K562 (cell line): ENCODE measurements around the gene PBXIP1. TPM values are rescaled to one million over a fixed set of nuclear protein-coding genes. Genes with fewer than 3 reads are reported as not detected.

ENCODE experiments used
- ATAC-seq: fragments of 200-7000 bp; cut with Tn5 transposase; 3 replicates; pipeline ENCODE4 v1.9.1; 2020; ENCODE audit warnings: moderate library complexity
- BruUV-seq: library from RNA; stranded (reverse); fragments of 400-500 nt; replicated peaks from 2 replicates; lab custom pipeline; 2021; lab: Mats Ljungman, UMichigan
- CTCF ChIA-PET: fragments of 300-600 bp; formaldehyde crosslinking; extraction: SDS; loops from one replicate; lab custom pipeline; 2021; ENCODE audit warnings: low intra/inter-chr PET ratio; lab: Yijun Ruan, JAX
- POLR2A ChIA-PET: fragments of 300-600, 350-650 bp; sonication (Branson Sonifier 250); formaldehyde crosslinking; extraction: SDS; loops from one replicate; lab custom pipeline; 2021; ENCODE audit warnings: antibody characterized with exemption, inconsistent platforms; lab: Yijun Ruan, JAX
- DNase-seq, 4 experiments: peaks; one replicate each; pipeline versions ENCODE4 v3.0.0 to v3.0.0-alpha.2; 2011 to 2018; ENCODE audit warnings: low spot score in 3 of 4, mixed read lengths in 3 of 4; ENCODE audit errors: extremely low read depth in 1 of 4
- FAIRE-seq: peaks from 2 replicates; lab custom pipeline; 2011; peaks lifted over from hg19 to GRCh38; lab: Jason Lieb, UNC
- H2AFZ ChIP-seq: 2 replicates; pipeline ENCODE4 v1.6.0; 2011; ENCODE audit warnings: low read depth, low read length, control low read depth, inconsistent platforms
- H3K27ac ChIP-seq: fragments of 200-600 bp; 3 replicates; pipeline ENCODE4 v1.8.0; 2011; ENCODE audit warnings: low read depth, mild to moderate bottlenecking, control low read depth, inconsistent platforms, low read length, moderate library complexity, mixed read lengths; ENCODE audit errors: extremely low read depth
- H3K27me3 ChIP-seq, 2 experiments: fragments of 300-600 bp in 1 of 2; 2 replicates in 1 of 2; 3 replicates in 1 of 2; pipeline versions ENCODE4 v1.6.0 to v1.8.0; 2011; ENCODE audit warnings: inconsistent platforms in 2 of 2, low read length in 2 of 2, mild to moderate bottlenecking in 1 of 2, mixed read lengths in 1 of 2, moderate library complexity in 1 of 2; ENCODE audit not compliant: control insufficient read depth in 2 of 2, insufficient read depth in 2 of 2
- H3K36me3 ChIP-seq: fragments of 300-600 bp; 3 replicates; pipeline ENCODE4 v1.8.0; 2011; ENCODE audit warnings: mild to moderate bottlenecking, low read length, inconsistent platforms; ENCODE audit not compliant: control insufficient read depth, insufficient read depth
- H3K4me1 ChIP-seq, 2 experiments: fragments of 200-600 bp in 1 of 2; replicated peaks in 1 of 2; 2 replicates in 1 of 2; 3 replicates in 1 of 2; pipeline versions ENCODE4 v1.5.1 to v1.8.0; 2011; ENCODE audit warnings: inconsistent platforms in 2 of 2, low read length in 2 of 2, mild to moderate bottlenecking in 1 of 2, mixed read lengths in 1 of 2, moderate library complexity in 1 of 2; ENCODE audit not compliant: control insufficient read depth in 2 of 2, insufficient read depth in 2 of 2
- H3K4me2 ChIP-seq: 2 replicates; pipeline ENCODE4 v1.6.1; 2011; ENCODE audit warnings: low read length, control low read depth, inconsistent platforms, mixed read lengths; ENCODE audit not compliant: insufficient read depth
- H3K4me3 ChIP-seq: fragments of 200-600 bp; sonication (generic), shearing (Covaris generic); 2 replicates; pipeline ENCODE4 v1.5.1; 2016; ENCODE audit warnings: control low read depth, inconsistent platforms
- H3K79me2 ChIP-seq: fragments of 200-600 bp; 3 replicates; pipeline ENCODE4 v1.8.0; 2011; ENCODE audit warnings: low read length, inconsistent platforms; ENCODE audit not compliant: control insufficient read depth, insufficient read depth
- H3K9ac ChIP-seq, 2 experiments: 2 replicates each; pipeline versions ENCODE4 v1.6.0 to v1.6.1; 2011; ENCODE audit warnings: low read depth in 2 of 2, low read length in 2 of 2, control low read depth in 1 of 2, inconsistent platforms in 1 of 2, mild to moderate bottlenecking in 1 of 2, mixed read lengths in 1 of 2; ENCODE audit not compliant: insufficient read depth in 1 of 2
- H3K9me1 ChIP-seq: one replicate; pipeline ENCODE4 v1.6.0; 2011; ENCODE audit warnings: inconsistent platforms, mild to moderate bottlenecking, low read length, moderate library complexity; ENCODE audit not compliant: control insufficient read depth, insufficient read depth
- H3K9me3 ChIP-seq: replicated peaks from 2 replicates; pipeline ENCODE4 v1.5.1; 2011; ENCODE audit warnings: low read depth, low read length, inconsistent platforms; ENCODE audit not compliant: control insufficient read depth, insufficient read depth
- H4K20me1 ChIP-seq: replicated peaks from 2 replicates; pipeline ENCODE4 v1.6.1; 2011; ENCODE audit warnings: low read length, inconsistent platforms, mixed read lengths; ENCODE audit not compliant: control insufficient read depth, insufficient read depth
- FOXP1 ChIP-seq: sonication (generic); formaldehyde crosslinking; IDR thresholded peaks from 2 replicates; pipeline ENCODE4 v1.8.0; 2022; ENCODE audit warnings: mild to moderate bottlenecking, missing genetic modification reagents
- POLR2G ChIP-seq: fragments of 200-400 bp; formaldehyde crosslinking; IDR thresholded peaks from 2 replicates; pipeline ENCODE4 v1.6.1; 2017; ENCODE audit warnings: low read depth, mild to moderate bottlenecking, antibody characterized with exemption, low read length, moderate library complexity
- PTBP1 ChIP-seq: fragments of 200-400 bp; formaldehyde crosslinking; IDR thresholded peaks from 2 replicates; pipeline ENCODE4 v1.6.1; 2017; ENCODE audit warnings: low read depth, low read length
- RBFOX2 ChIP-seq: fragments of 200-400 bp; formaldehyde crosslinking; IDR thresholded peaks from 2 replicates; pipeline ENCODE4 v1.6.1; 2017; ENCODE audit warnings: low read depth, mild to moderate bottlenecking, low read length, moderate library complexity
- SUPT5H ChIP-seq: fragments of 450-650 bp; IDR thresholded peaks from 2 replicates; pipeline ENCODE4 v1.6.1; 2016
- TCF7 ChIP-seq: sonication (generic); IDR thresholded peaks from 2 replicates; pipeline ENCODE4 v1.6.1; 2016; ENCODE audit warnings: antibody characterized with exemption, borderline replicate concordance
- TGIF2 ChIP-seq: sonication (generic); formaldehyde crosslinking; IDR thresholded peaks from 2 replicates; pipeline ENCODE4 v1.8.1; 2022; ENCODE audit warnings: mild to moderate bottlenecking, missing genetic modification reagents, moderate library complexity
- WGBS: fragments of 100-300 bp; shearing (Covaris generic); methylation state at CpG from one replicate; pipeline ENCODE4 v1.1.6; 2016; ENCODE audit warnings: low coverage, mixed read lengths; ENCODE audit not compliant: insufficient coverage; ENCODE audit errors: missing lambda C conversion rate; 5-methylcytosine and 5-hydroxymethylcytosine counted together
- in situ Hi-C: fragments of 300-500 bp; cut with MboI; formaldehyde crosslinking; loops from 4 replicates; pipeline ENCODE4 v1.15.0; 2018; ENCODE audit warnings: inconsistent platforms, mixed read lengths
- intact Hi-C: fragments of 100-400 bp; cut with micrococcal nuclease; formaldehyde crosslinking; loops from 2 replicates; pipeline ENCODE4 v1.14.2; 2022
- polyA plus RNA-seq, 8 experiments: library from polyadenylated mRNA; depleted of rRNA in 4 of 8; stranded (reverse) in 5 of 8; unstranded in 3 of 8; fragments of >200 nt; fragmentation: Nextera tagmentation in 2 of 8; fragmentation: Illumina TruSeq in 1 of 8; extraction: Ambion mirVana in 2 of 8; extraction: Trizol in 1 of 8; gene quantifications; 2 replicates each; pipeline versions ENCODE4 v1.2.1 to v1.2.3, GENCODE V29; 2011 to 2014; ENCODE audit warnings: inconsistent platforms in 1 of 8, missing spikeins in 1 of 8
- total RNA-seq, 7 experiments: library from RNA; depleted of rRNA in 6 of 7; stranded (reverse); fragments of >200 nt in 6 of 7; fragmentation: Illumina TruSeq in 2 of 7; extraction: Trizol in 2 of 7; gene quantifications; 2 replicates each; pipeline versions ENCODE4 v1.2.1 to v1.2.3, GENCODE V29; 2011 to 2021; ENCODE audit warnings: low replicate concordance in 1 of 7

Gene PBXIP1
- total and polyA plus RNA-seq, 9 of the 15 experiments (the other 6 are each of a cell fraction or from before 2014, with no cell fraction given) = 0.13 to 8.3 (median 5.8) TPM

- no peak for TF ChIP-seq PTBP1
- TF ChIP-seq FOXP1 (CRISPR knock-in tag) = no peak
- no peak for TF ChIP-seq POLR2G
Measured at GRCh38 chr1:154955718-154956543, at the start of gene PBXIP1 (continued).

GRCh38 chr1:155005076-155006011 is 49.4 kb upstream of the PBXIP1 start:
- Histone ChIP-seq H4K20me1 (peaks cover 3% of the 10 kb centered on the region), H3K9ac (peak overlapping the region; percentile 99; a peak in 3 of 4 replicates), H3K9me1 (no peaks in the 10 kb centered on the region), H3K79me2 (peaks cover 82% of the 10 kb centered on the region), H3K9me3 (no peaks in the 10 kb centered on the region), H3K27me3 (no peaks in the 10 kb centered on the region), H3K36me3 (peaks cover 47% of the 10 kb centered on the region; the same call in 2 of the 3 replicates), H3K4me3 (peak overlapping the region; percentile 97; the same call in 1 of the 2 replicates), H3K4me1 (peaks cover 58 to 78% of the 10 kb centered on the region in 2 experiments), H3K4me2 (peak overlapping the region; percentile 99), H2AFZ (no peak overlapping the region), H3K27ac (peak overlapping the region; percentile 99)
- ChIA-PET CTCF (no interaction called here), POLR2A (interaction anchor here (0.7 to 1.2 kb wide), 3 partner anchors 7 to 79 kb away, joined by 3 to 6 read pairs (median 3); no protein-coding TSS in a partner anchor)
- WGBS = 95% methylated on average over 4 of the region's 17 CpGs
- in situ Hi-C loops (no loop called here), intact Hi-C loops (no loop called here)
- no TSS peak for BruUV-seq
- TF ChIP-seq SUPT5H (0 out of 2 replicates have a peak, but pooled peaks have one; percentile 1), TCF7 (no peak), POLR2G (peak; percentile 52), TGIF2 (no peak), RBFOX2 (peak; percentile 62)
- no peak for FAIRE-seq
- DNase-seq = no peak
- no peak for ATAC-seq
